ENCODE measurements around the gene FZD8.

DNA sequence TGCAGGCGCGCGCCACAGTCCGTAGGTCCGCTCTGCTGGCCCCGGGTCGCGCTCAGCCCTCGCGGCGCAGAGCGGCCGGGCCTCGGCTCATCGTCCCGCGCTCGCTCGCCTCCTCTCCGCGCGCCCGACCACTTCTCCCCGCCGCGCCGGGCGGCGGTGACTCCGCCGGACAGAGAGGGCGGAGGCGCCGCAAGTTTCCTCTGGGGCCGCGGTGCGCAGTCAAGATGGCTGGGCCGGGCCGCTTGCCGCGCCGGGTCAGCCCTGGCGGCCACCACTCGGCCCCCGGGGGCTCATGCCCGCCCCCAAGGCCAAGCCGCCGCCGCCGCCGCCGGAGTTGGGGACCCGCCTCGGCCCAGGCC is 441 bp downstream of the FZD8 start:
- TF ChIP-seq FOXM1 (IDR thresholded peaks at IDR 0.05; ENCODE audit: borderline replicate concordance) (peak; percentile 32; the same call in 1 of the 2 replicates), ARNT (IDR thresholded peaks at IDR 0.05) (no peak), HDGF (IDR thresholded peaks at IDR 0.05; ENCODE audit: borderline replicate concordance) (no peak), ELF4 (IDR thresholded peaks at IDR 0.05) (no peak), NFRKB (IDR thresholded peaks at IDR 0.05) (no peak), TARDBP (IDR thresholded peaks at IDR 0.05) (no peak), SUZ12 (IDR thresholded peaks at IDR 0.05) (no peak), SP1 (IDR thresholded peaks at IDR 0.05) (no peak), ZNF384 (IDR thresholded peaks at IDR 0.05) (no peak), CTBP1 (IDR thresholded peaks at IDR 0.05; ENCODE audit: borderline replicate concordance) (no peak), L3MBTL2 (conservative IDR thresholded peaks at IDR 0.05) (no peak)
